Natural killer cell (primary cell): ENCODE results near the gene TBX5. TPM values are rescaled to one million over a fixed set of nuclear protein-coding genes. Genes with fewer than 3 reads are reported as not detected.

Experiments used
- ATAC-seq, 3 donors: fragments of 150-1000 bp in 2 of 3; fragments of 200-7000 bp in 1 of 3; cut with Tn5 transposase; 1 replicate in 1 of 3; 2 replicates in 2 of 3; pipeline ENCODE4 v1.10.0; 2021; ENCODE audit warnings: mild to moderate bottlenecking in 2 of 3, moderate library complexity in 2 of 3
- DNase-seq, 2 donors: peaks; one replicate each; pipeline versions ENCODE4 v3.0.0 to v3.0.0-alpha.2; 2013 to 2021; ENCODE audit warnings: mixed read lengths in 1 of 2
- H3K27ac ChIP-seq: one replicate; pipeline ENCODE4 v1.5.1; 2013; ENCODE audit warnings: mild to moderate bottlenecking, low read length
- H3K27me3 ChIP-seq: one replicate; pipeline ENCODE4 v1.6.1; 2013; ENCODE audit warnings: low read length; ENCODE audit not compliant: control insufficient read depth, insufficient read depth
- H3K36me3 ChIP-seq: one replicate; pipeline ENCODE4 v1.6.1; 2013; ENCODE audit warnings: low read length; ENCODE audit not compliant: control insufficient read depth, insufficient read depth
- H3K4me1 ChIP-seq: one replicate; pipeline ENCODE4 v1.6.1; 2013; ENCODE audit warnings: low read length; ENCODE audit not compliant: control insufficient read depth, insufficient read depth
- H3K4me3 ChIP-seq: one replicate; pipeline ENCODE4 v1.5.1; 2013; ENCODE audit warnings: low read length
- H3K9me3 ChIP-seq: one replicate; pipeline ENCODE4 v1.6.1; 2013; ENCODE audit warnings: low read length; ENCODE audit not compliant: control insufficient read depth, insufficient read depth
- H3K27ac Mint-ChIP-seq, 2 donors: one replicate each; pipeline ENCODE4 v1.8.0; 2022; ENCODE audit warnings: mild to moderate bottlenecking in 2 of 2, mixed read lengths in 2 of 2, moderate library complexity in 1 of 2
- H3K27me3 Mint-ChIP-seq, 2 donors: one replicate each; pipeline ENCODE4 v1.8.0; 2022; ENCODE audit warnings: low read depth in 2 of 2, mixed read lengths in 2 of 2
- H3K36me3 Mint-ChIP-seq: one replicate; pipeline ENCODE4 v1.8.0; 2022; ENCODE audit warnings: mixed read lengths
- H3K4me1 Mint-ChIP-seq, 2 donors: one replicate each; pipeline ENCODE4 v1.8.0; 2022; ENCODE audit warnings: mixed read lengths in 2 of 2
- H3K4me3 Mint-ChIP-seq: one replicate; pipeline ENCODE4 v1.8.0; 2022; ENCODE audit warnings: mild to moderate bottlenecking, moderate library complexity, mixed read lengths
- H3K9me3 Mint-ChIP-seq, 2 donors: one replicate each; pipeline ENCODE4 v1.8.0; 2022; ENCODE audit warnings: mixed read lengths in 2 of 2
- WGBS: methylation state at CpG from one replicate; pipeline ENCODE4 v1.1.7; 2013; ENCODE audit warnings: missing lambda C conversion rate; ENCODE audit not compliant: insufficient coverage; 5-methylcytosine and 5-hydroxymethylcytosine counted together
- intact Hi-C: fragments of 100-400 bp; cut with micrococcal nuclease; formaldehyde crosslinking; loops from one replicate; pipeline ENCODE4 v1.14.2; 2022
- total RNA-seq, 4 donors: library from RNA; stranded (reverse); fragments of 120-200 nt in 1 of 4; gene quantifications; one replicate each; pipeline versions ENCODE4 v1.2.3 to v1.2.4, GENCODE V29; 2013 to 2022
- TF ChIP-seq, protein P1 (sequence below): fragments of 200-600 bp; IDR thresholded peaks from one replicate; pipeline ENCODE4 v1.8.0; 2022; ENCODE audit warnings: antibody characterized with exemption

Gene TBX5
- total RNA-seq, 3 donors from 2014 or later (not counting 1 experiment from before 2014, with no cell fraction given): not detected

DNA sequence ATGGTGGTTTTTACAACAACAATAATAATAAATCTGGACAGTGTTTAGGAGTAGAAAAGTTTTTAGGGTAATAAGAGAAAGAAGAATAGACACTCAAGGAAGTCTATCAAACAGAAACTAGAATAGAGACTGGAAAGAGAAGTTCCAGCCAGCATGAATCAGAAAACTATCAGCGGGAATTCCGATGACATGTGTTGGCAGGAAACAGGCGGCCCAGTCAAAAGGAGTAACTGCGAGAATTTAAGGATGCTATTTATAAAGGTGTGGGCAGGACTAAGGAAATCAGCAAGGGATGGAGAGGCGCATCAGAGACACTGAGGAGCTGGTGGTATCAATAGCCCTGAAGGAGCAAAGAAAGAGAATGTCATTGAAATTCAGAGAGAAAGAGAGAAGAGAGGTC is 89.9 kb downstream of the TBX5 start:
- Mint-ChIP-seq H3K9me3 (no peaks in the 10 kb centered on the region), H3K4me1 (no peaks in the 10 kb centered on the region), H3K36me3 (no peaks in the 10 kb centered on the region), H3K27me3 (no peaks in the 10 kb centered on the region), H3K27ac (no peak overlapping the region), H3K4me3 (no peak overlapping the region)
- Histone ChIP-seq H3K4me3 (no peak overlapping the region), H3K36me3 (no peaks in the 10 kb centered on the region), H3K9me3 (no peaks in the 10 kb centered on the region), H3K27me3 (no peaks in the 10 kb centered on the region), H3K4me1 (no peaks in the 10 kb centered on the region), H3K27ac (no peak overlapping the region)
- intact Hi-C loops: no loop called here
- 74% methylated on average over 5 of the region's 5 CpGs for WGBS
- ATAC-seq (no peak), DNase-seq (no peak)
- TF ChIP-seq, protein P1, sequence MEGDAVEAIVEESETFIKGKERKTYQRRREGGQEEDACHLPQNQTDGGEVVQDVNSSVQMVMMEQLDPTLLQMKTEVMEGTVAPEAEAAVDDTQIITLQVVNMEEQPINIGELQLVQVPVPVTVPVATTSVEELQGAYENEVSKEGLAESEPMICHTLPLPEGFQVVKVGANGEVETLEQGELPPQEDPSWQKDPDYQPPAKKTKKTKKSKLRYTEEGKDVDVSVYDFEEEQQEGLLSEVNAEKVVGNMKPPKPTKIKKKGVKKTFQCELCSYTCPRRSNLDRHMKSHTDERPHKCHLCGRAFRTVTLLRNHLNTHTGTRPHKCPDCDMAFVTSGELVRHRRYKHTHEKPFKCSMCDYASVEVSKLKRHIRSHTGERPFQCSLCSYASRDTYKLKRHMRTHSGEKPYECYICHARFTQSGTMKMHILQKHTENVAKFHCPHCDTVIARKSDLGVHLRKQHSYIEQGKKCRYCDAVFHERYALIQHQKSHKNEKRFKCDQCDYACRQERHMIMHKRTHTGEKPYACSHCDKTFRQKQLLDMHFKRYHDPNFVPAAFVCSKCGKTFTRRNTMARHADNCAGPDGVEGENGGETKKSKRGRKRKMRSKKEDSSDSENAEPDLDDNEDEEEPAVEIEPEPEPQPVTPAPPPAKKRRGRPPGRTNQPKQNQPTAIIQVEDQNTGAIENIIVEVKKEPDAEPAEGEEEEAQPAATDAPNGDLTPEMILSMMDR: no peak

DNA sequence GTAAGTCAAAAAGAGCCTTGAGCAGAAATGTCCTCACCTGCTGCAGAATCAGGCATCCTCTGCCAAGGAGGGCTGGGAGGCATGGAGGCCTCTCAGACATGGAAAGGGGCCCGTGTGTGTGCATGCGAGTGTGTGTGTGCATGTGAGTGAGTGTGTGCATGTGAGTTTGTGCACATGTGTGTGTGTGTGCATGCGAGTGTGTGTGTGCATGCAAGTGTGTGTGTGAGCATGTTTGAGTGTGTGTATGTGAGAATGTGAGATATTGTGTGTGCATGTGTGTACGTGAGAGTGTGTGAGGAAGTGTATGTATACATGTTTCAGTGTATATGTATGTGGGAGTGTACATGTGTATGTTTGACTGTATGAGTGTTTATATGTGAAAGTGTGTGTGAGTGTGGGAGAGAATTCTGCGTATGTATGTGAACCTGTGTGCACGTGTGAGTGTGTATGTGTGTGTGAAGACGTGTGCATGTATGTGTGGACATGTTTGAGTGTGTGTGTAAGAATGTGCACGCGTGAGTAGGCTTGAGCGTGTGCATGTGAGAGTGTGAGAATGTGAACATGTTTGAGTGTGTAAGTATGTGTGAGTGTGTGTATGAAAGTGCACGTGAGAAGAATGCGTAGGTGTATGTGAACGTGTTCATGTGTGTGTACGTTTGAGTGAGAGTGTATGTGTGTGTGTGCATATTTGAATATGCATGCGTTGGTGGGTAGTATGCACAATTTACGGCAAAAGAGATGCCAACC is 90.8 kb downstream of the TBX5 start:
- TF ChIP-seq, protein P1: no peak
- ATAC-seq (no peak), DNase-seq (no peak)
- Mint-ChIP-seq H3K36me3 (no peaks in the 10 kb centered on the region), H3K9me3 (no peaks in the 10 kb centered on the region), H3K27ac (no peak overlapping the region), H3K27me3 (no peaks in the 10 kb centered on the region), H3K4me3 (no peak overlapping the region), H3K4me1 (no peaks in the 10 kb centered on the region)
- no peaks in the 10 kb centered on the region for H3K4me1 ChIP-seq
- H3K27ac ChIP-seq: no peak overlapping the region
- intact Hi-C loops: no loop called here
- WGBS: 92% methylated on average over 14 of the region's 16 CpGs
- H3K4me3 ChIP-seq: no peak overlapping the region
- H3K27me3 ChIP-seq: no peaks in the 10 kb centered on the region
- H3K36me3 ChIP-seq: no peaks in the 10 kb centered on the region
- H3K9me3 ChIP-seq: no peaks in the 10 kb centered on the region

DNA sequence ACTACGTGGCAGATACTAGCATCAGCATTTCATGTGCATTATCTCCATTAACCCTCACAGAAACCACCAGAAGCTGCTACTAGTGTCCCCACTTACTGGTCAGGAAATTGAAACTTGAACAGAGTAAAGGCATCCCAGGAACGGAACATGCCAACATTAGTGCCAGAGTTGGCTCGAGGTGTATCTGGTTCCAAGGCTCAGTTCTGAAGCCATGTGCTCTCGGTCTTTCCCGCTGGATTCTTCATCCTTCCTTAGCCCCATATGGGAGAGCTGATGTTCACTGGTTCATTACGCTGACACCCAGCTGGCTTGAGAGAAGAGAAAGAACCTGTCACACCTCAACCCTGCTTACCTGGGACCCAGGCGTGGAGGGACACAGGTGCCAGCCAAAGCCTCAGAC is 91.5 kb downstream of the TBX5 start:
- 85% methylated on average over 7 of the region's 7 CpGs for WGBS
- Histone ChIP-seq H3K4me3 (no peak overlapping the region), H3K27me3 (no peaks in the 10 kb centered on the region), H3K4me1 (no peaks in the 10 kb centered on the region), H3K27ac (no peak overlapping the region), H3K9me3 (no peaks in the 10 kb centered on the region), H3K36me3 (no peaks in the 10 kb centered on the region)
- TF ChIP-seq, protein P1: no peak
- Mint-ChIP-seq H3K36me3 (no peaks in the 10 kb centered on the region), H3K9me3 (no peaks in the 10 kb centered on the region), H3K4me1 (no peaks in the 10 kb centered on the region), H3K4me3 (no peak overlapping the region), H3K27me3 (no peaks in the 10 kb centered on the region), H3K27ac (no peak overlapping the region)
- intact Hi-C loops: no loop called here
- no peak for DNase-seq
- no peak for ATAC-seq

DNA sequence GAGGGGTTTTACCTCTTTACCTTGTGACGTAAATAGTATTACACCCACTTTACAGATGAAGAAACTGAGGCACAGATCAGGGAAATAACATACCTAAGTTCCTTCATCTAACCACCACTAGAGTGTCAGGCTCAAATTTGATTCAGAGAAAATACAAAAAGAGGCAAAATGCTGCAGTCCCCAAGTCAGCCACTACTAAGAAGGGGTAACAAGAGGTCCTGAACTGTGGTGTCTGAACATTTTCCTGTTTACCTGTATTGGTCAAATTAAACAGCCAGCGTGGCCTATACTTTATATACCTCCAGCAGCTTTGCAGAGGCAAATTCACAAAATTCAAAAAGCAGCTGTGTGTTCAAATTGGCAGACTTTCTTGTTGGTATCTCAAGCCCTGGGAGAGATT is 92.0 kb downstream of the TBX5 start:
- H3K27ac Mint-ChIP-seq: no peak overlapping the region
- Histone ChIP-seq H3K9me3 (no peaks in the 10 kb centered on the region), H3K4me3 (no peak overlapping the region), H3K27me3 (no peaks in the 10 kb centered on the region), H3K4me1 (no peaks in the 10 kb centered on the region), H3K36me3 (no peaks in the 10 kb centered on the region), H3K27ac (no peak overlapping the region)
- DNase-seq: no peak
- 76% methylated on average over 2 of the region's 2 CpGs for WGBS
- peaks cover 3% of the 10 kb centered on the region in 2 donors for H3K9me3 Mint-ChIP-seq
- intact Hi-C loops: no loop called here
- no peaks in the 10 kb centered on the region for H3K36me3 Mint-ChIP-seq
- TF ChIP-seq, protein P1: no peak
- H3K27me3 Mint-ChIP-seq: no peaks in the 10 kb centered on the region
- no peak for ATAC-seq
- no peaks in the 10 kb centered on the region for H3K4me1 Mint-ChIP-seq
- no peak overlapping the region for H3K4me3 Mint-ChIP-seq
